NT2/D1 (cell line): ENCODE data around the gene DHX16.

Experiments
- DNase-seq: peaks from one replicate; pipeline ENCODE4 v3.0.0-alpha.2; 2011; ENCODE audit warnings: low read depth, low spot score
- H3K27me3 ChIP-seq: 2 replicates; pipeline ENCODE4 v1.6.0; 2011; ENCODE audit warnings: mild to moderate bottlenecking; ENCODE audit not compliant: insufficient read length, insufficient read depth
- H3K36me3 ChIP-seq: 2 replicates; pipeline ENCODE4 v1.6.1; 2011; ENCODE audit warnings: mild to moderate bottlenecking, low read length, mixed read lengths; ENCODE audit not compliant: insufficient read depth, insufficient read length
- H3K4me1 ChIP-seq: 2 replicates; pipeline ENCODE4 v1.5.1; 2011; ENCODE audit not compliant: insufficient read depth, insufficient read length
- H3K4me3 ChIP-seq: 2 replicates; pipeline ENCODE4 v1.5.1; 2011; ENCODE audit warnings: low read depth; ENCODE audit not compliant: insufficient read length
- H3K9ac ChIP-seq: 2 replicates; pipeline ENCODE4 v1.6.0; 2011; ENCODE audit warnings: low read depth; ENCODE audit not compliant: insufficient read length
- H3K9me3 ChIP-seq: 2 replicates; pipeline ENCODE4 v1.5.1; 2011; ENCODE audit warnings: mild to moderate bottlenecking, low read length; ENCODE audit not compliant: insufficient read depth
- SUZ12 ChIP-seq: IDR thresholded peaks from 2 replicates; pipeline ENCODE4 v1.6.1; 2011; ENCODE audit not compliant: insufficient read length, insufficient read depth; ENCODE audit errors: extremely low read depth
- YY1 ChIP-seq: IDR thresholded peaks from 2 replicates; pipeline ENCODE4 v1.6.1; 2011; ENCODE audit not compliant: insufficient read length, insufficient read depth
- ZNF274 ChIP-seq: IDR thresholded peaks from 2 replicates; pipeline ENCODE4 v1.6.1; 2011; ENCODE audit warnings: mild to moderate bottlenecking, low read depth, low read length

DHX16 gene

GRCh38 chr6:30657454-30657853 lies 15.4 kb downstream of the DHX16 start:
- Histone ChIP-seq H3K9ac (no peak overlapping the region), H3K9me3 (no peaks in the 10 kb centered on the region), H3K4me1 (peaks cover 2% of the 10 kb centered on the region), H3K36me3 (peaks cover 87% of the 10 kb centered on the region), H3K4me3 (no peak overlapping the region), H3K27me3 (no peaks in the 10 kb centered on the region)
- no peak for DNase-seq
- TF ChIP-seq YY1 (no peak), SUZ12 (no peak), ZNF274 (no peak)

DNA sequence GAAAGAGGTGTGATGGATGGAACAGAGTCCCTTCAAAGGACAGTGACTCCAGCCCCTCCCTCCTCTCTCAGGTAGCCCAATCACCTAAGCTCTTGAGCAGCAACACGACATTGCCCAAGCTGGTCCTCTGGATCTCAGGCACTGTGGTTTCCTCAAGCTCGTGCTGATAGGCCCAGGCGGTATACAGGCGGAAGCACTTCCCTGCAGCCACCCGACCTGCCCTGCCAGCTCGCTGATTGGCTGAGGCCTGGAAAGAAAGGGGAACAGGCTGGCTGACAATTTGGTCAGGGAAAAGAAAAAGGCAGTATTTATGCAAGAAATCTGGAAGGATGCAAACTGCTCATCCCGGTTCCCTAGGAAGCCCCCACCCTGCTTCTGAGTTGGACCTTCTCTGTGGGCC lies 16.3 kb downstream of the DHX16 start:
- Histone ChIP-seq H3K9ac (no peak overlapping the region), H3K4me1 (peaks cover 2% of the 10 kb centered on the region), H3K9me3 (no peaks in the 10 kb centered on the region), H3K27me3 (no peaks in the 10 kb centered on the region), H3K4me3 (no peak overlapping the region), H3K36me3 (peaks cover 86% of the 10 kb centered on the region)
- TF ChIP-seq YY1, result no peak
- TF ChIP-seq ZNF274, result no peak
- TF ChIP-seq SUZ12, result no peak
- no peak for DNase-seq

- H3K9ac ChIP-seq, result no peak overlapping the region
- H3K4me1 ChIP-seq, result peaks cover 2% of the 10 kb centered on the region
- peaks cover 87% of the 10 kb centered on the region for H3K36me3 ChIP-seq
- no peak for TF ChIP-seq ZNF274
- TF ChIP-seq SUZ12, result no peak
- no peak for TF ChIP-seq YY1
- H3K4me3 ChIP-seq, result no peak overlapping the region
- H3K9me3 ChIP-seq, result no peaks in the 10 kb centered on the region
- no peak for DNase-seq
- H3K27me3 ChIP-seq, result no peaks in the 10 kb centered on the region
Measured at GRCh38 chr6:30655743-30656094, 17.1 kb downstream of the DHX16 start.

DNA sequence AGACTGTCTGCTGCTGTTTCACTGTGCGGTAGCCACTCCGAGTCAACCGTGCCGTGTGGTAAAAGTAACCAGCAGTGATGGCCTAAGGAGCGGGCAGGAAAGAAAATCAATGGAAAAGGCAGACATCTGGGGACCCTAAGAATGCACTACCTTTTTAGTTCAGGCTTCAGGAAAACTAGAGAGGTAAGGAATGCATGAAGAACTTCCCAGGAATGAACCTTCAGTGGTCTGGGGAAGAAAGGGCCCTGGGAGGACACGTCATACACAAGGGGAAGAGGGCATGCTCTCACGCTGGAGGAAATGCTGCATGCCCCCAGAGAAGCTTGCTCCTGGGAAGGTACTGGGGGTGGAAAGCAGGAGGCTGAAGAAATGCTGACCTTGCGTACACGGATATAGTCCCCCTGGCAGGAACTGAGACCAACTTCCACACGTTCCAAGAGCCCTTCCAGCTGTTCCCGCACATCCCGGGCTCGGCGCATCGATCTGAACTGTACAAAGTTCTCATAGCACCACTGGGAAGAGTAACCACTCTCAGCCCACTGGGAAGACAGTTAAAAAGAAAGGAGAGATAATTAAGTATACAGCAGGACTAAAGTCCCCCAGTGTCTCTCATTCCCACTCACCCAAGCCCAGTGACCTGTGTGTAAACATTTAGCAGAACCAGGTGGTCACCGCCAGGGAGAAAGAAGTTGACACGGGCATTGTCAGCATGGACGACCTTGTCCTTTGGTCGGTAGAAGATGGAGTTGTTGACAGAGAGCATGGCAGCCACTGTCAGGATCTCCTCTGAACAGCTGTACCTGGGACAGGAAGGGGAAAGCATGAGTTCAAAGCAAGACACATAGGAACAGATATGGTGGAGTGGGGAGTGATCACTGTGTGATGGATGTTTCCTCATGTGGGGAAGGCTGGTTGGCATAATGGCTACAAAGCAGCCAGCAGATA lies 17.7 kb downstream of the DHX16 start:
- H3K36me3 ChIP-seq, result peaks cover 87% of the 10 kb centered on the region
- H3K9ac ChIP-seq, result no peak overlapping the region
- no peak for DNase-seq
- no peak overlapping the region for H3K4me3 ChIP-seq
- TF ChIP-seq SUZ12 (no peak), YY1 (no peak), ZNF274 (no peak)
- no peaks in the 10 kb centered on the region for H3K27me3 ChIP-seq
- peaks cover 2% of the 10 kb centered on the region for H3K4me1 ChIP-seq
- no peaks in the 10 kb centered on the region for H3K9me3 ChIP-seq

GRCh38 chr6:30651143-30651542 lies 21.7 kb downstream of the DHX16 start:
- Histone ChIP-seq H3K4me3 (no peak overlapping the region), H3K9ac (no peak overlapping the region), H3K4me1 (no peaks in the 10 kb centered on the region), H3K27me3 (no peaks in the 10 kb centered on the region), H3K36me3 (peaks cover 61% of the 10 kb centered on the region), H3K9me3 (no peaks in the 10 kb centered on the region)
- no peak for TF ChIP-seq SUZ12
- no peak for TF ChIP-seq YY1
- no peak for TF ChIP-seq ZNF274
- no peak for DNase-seq

DNA sequence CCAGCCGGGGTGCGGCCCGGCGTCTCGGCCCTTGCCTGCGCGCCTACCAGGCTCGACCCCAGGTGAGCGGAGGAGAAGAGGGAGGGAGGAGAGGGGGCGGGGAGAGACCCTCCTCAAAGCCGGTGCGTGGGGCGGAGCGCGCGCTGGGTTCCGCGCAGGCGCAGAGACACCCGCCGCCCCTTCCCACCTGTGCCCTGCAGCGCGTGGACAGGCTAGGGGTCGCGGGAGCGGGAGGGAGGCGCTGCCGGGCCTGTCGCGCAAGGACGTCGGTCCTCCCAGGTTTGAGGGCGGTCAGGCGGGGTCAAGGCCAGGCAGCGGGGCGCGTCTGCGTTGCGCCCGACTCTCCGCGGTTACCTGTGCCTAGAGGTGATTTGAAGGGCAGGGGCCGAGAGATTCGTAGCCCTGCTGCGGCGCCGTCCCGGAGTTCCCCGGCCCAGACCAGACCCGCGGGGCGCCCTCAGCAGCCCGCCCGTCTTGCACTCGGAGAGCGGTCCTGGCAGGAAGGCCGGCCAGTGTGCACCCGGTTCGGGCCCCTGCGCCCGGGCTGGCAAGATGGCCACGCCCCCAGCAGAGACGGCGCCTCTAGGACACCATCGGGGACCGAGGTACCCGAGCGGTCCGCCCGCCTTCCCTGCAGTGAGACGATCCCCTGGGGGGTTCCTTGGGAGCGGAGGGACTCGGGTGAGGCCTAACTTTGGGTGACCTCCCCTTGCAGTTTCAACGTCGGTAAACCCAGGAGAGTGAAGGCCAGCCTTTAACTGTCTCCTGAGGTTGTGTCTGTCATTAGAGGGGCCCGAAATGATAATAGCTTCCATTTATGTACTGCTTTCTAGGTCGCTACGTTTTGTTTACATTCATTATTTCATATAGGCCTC lies 25.3 kb downstream of the DHX16 start:
- Histone ChIP-seq H3K9ac (peak overlapping the region; percentile 95), H3K27me3 (no peaks in the 10 kb centered on the region), H3K9me3 (no peaks in the 10 kb centered on the region), H3K4me1 (no peaks in the 10 kb centered on the region), H3K4me3 (peak overlapping the region; percentile 83), H3K36me3 (peaks cover 54% of the 10 kb centered on the region)
- peak; percentile 44 for DNase-seq
- TF ChIP-seq ZNF274 (no peak), SUZ12 (no peak), YY1 (no peak)
